GM12875 (cell line): ENCODE results near the gene PRF1.

Experiments
- H3K4me3 ChIP-seq: one replicate; pipeline ENCODE4 v1.5.1; 2011; ENCODE audit warnings: low read depth, low read length, control low read depth
- CTCF ChIP-seq: IDR thresholded peaks from 2 replicates; pipeline ENCODE4 v1.5.1; 2011; ENCODE audit warnings: low read depth, mild to moderate bottlenecking, control low read depth, inconsistent platforms, low read length, moderate library complexity, borderline replicate concordance; ENCODE audit not compliant: insufficient read depth

The PRF1 gene

DNA sequence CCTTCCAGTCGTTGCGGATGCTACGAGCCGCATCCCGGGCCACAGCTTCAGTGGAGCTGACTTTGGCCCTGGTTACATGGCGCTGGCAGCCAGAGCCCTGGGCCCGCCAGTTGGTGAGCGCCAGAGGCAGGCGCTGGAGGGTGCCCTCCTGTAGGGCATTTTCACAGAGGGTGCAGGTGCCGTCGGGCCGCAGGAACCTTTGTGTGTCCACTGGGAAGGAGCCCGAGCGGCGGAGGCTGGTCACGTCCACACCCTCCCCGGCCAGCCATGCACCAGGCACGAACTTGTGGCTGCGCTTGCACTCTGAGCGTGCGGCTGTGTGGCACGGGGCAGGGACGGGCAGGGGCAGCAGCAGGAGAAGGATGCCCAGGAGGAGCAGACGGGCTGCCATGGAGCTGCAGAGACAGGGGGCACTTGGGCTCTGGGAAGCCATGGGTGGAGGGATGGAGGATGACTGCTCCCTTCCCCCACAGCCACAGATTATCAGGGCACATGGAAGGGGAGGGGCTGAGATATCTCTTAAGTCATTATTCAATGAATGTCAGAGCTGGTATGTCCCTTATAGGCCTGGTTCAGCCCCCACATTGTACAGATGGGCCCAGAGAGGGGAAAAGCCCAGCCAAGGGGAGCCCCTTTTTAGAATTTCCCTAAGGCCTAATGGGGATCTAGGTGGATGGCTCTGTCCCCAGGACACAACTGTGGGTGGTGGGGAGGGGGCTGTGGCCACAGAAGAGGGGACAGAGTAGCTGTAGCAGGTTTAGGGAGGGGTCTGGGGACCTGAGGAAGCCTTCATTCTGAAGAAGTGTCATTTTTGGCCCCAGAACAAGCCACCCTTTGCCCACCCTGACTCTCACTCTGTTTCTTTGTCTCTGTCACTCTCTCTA is 1.8 kb downstream of the PRF1 start:
- H3K4me3 ChIP-seq = no peak overlapping the region
- TF ChIP-seq CTCF = no peak

DNA sequence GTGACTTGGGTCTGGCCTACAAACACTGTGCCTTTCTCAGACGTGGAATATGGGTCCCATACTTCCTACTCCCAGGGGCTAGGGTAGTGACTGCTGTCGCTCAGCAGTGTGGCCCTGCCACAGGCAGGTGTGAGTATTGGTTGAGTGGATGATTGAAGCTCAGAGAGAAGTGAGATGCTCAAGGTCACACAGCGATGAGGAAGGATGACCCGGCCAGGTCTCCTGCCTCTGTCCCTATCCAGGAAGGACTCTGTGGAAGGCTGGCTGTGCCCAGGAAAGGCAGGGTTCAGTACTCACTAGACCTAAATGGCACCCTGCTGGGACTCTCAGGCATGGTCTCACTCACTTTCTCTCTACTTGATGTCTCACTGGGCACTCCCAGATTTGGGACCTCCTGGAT is 2.8 kb downstream of the PRF1 start:
- H3K4me3 ChIP-seq = no peak overlapping the region
- no peak for TF ChIP-seq CTCF

DNA sequence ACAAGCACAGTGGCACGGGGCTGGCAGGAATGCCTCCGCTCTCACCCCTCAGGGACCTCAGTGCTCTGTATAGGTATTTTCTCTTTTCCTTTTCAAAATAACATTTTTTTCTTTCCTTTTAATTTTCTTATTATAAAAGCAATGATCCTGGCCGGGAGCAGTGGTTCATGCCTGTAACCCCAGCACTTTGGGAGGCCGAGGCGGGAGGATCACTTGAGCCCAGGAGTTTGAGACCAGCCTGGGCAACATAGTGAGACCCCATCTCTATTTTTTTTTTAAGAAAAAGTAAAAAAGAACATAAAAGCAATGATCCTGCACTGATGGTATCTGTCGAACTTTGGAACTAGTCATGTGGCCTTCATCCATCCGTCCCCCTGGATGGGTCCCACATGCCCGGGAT is 3.2 kb downstream of the PRF1 start:
- no peak for TF ChIP-seq CTCF
- no peak overlapping the region for H3K4me3 ChIP-seq

GRCh38 chr10:70598857-70599295 is 3.7 kb downstream of the PRF1 start:
- H3K4me3 ChIP-seq = no peak overlapping the region

GRCh38 chr10:70597856-70598815 is 4.4 kb downstream of the PRF1 start:
- TF ChIP-seq CTCF = no peak
- no peak overlapping the region for H3K4me3 ChIP-seq

More at GRCh38 chr10:70598857-70599295, 3.7 kb downstream of the PRF1 start:
- no peak for TF ChIP-seq CTCF

DNA sequence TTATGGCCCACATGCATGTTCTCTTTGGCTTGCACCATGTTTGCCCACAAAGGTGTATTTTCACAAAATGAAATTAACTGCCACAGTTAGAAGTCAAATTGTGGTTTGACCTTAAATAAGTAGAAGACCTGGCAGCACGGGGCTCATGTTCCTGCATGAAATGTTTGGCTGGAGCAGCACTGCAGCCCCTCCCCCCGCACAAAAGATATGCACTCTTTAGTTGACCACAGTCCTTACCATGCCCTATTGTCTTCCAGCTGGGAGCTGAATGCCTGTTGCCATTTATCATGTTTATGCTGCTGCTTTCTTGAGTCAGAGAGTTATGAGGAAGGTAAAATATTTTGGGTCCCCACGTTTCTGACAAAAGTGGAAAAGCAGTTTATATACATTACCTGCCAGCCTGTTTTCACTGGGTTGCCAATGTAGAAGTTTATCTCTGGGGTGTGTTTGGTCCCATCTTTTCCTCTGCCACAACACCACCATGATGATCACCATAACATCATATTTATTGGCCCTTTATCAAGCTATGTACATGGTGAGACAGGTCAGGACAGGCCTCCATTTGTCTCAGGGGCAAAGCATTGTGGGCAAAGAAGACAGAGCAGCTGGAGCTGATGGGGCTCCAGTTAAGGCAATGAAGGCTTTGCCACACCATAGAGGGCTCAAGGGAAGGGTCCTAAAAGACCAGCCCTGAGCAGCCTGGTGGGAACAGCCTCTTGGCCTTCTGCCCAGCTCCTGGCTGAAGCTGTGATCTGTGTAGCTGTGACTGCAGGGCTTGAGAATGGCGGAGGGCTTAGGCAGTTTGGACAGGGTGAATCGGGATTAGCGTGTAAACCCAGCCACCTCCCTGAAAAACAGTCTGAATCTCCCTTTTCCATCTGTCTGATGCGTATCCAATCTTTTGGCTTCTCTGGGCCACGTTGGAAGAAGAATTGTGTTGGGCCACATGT is 5.4 kb downstream of the PRF1 start:
- TF ChIP-seq CTCF = no peak
- H3K4me3 ChIP-seq = no peak overlapping the region
